ENCODE measurements around the gene RSPH6A. TPM values are rescaled to one million over a fixed set of nuclear protein-coding genes. Genes with fewer than 3 reads are reported as not detected.

The RSPH6A gene
- total and polyA plus RNA-seq, 10 of the 15 experiments (the other 5 are each of a cell fraction or from before 2014, with no cell fraction given) = 0.03 to 0.41 (median 0.22) TPM; not detected in 4

DNA sequence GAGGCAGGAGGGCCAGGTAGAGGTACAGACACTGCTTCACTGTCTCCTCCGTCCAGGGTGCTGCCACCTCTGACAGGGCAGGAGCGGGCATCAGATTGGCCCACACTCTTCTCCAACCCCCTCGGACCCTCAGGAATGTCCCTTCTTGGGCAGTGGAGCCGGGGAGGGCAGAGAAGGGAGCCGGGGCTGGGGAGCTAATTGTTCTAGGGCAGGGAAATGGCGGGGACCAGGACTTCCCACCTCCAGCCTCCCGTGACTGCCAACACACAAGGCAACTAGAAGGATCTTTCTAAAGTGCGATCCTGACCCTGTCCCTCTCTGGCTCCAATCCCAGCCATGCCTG, 10.1 kb upstream of the RSPH6A start:
- 91% methylated on average over 8 of the region's 8 CpGs for WGBS (ENCODE audit: insufficient coverage, insufficient replicate concordance, low lambda C conversion rate, missing lambda C conversion rate)
- ATAC-seq (no peak), FAIRE-seq (no peak), DNase-seq (ENCODE audit: low read depth, low spot score) (no peak)
- TF ChIP-seq GABPA (IDR thresholded peaks at IDR 0.05; ENCODE audit: low read depth) = no peak
- 0 out of 2 replicates have a peak, but pooled peaks have one; percentile 16 for TF ChIP-seq POLR2AphosphoS5 (IDR thresholded peaks at IDR 0.05; ENCODE audit: low read length)
- no peak for TF ChIP-seq POLR2A (IDR thresholded peaks at IDR 0.05; ENCODE audit: low read depth, low read length)
- intact Hi-C loops (cut with micrococcal nuclease; ENCODE audit: unreplicated experiment) (no loop called here), in situ Hi-C loops (cut with MboI) (no loop called here)
- no peaks in the 10 kb centered on the region for H3K79me2 ChIP-seq (ENCODE audit: control insufficient read depth, insufficient read depth, low read length)
- no peak overlapping the region for H2AFZ ChIP-seq (ENCODE audit: control insufficient read depth, low read depth, low read length)
- ChIA-PET CTCF (no interaction called here), RAD21 (ENCODE audit: unreplicated experiment) (no interaction called here), SMC1A (ENCODE audit: uncharacterized antibody, unreplicated experiment) (no interaction called here), POLR2A (interaction anchor here (0.9 kb wide), 1 partner anchor 11 kb away, joined by 3 read pairs; no protein-coding TSS in a partner anchor)
- no peak overlapping the region for H3K27ac ChIP-seq (ENCODE audit: control insufficient read depth, insufficient read depth)
- no peaks in the 10 kb centered on the region for H3K9me3 ChIP-seq (replicated peaks; ENCODE audit: control insufficient read depth, insufficient read depth, low read length)
- H3K4me2 ChIP-seq (ENCODE audit: control insufficient read depth, insufficient read depth) = no peak overlapping the region
- H3K36me3 ChIP-seq (ENCODE audit: control insufficient read depth in 2 of 2, insufficient read depth in 2 of 2, low read length in 1 of 2) = peaks cover 23 to 55% of the 10 kb centered on the region in 2 experiments
- no peak overlapping the region for H3K4me3 ChIP-seq
- no peaks in the 10 kb centered on the region; the same call in 1 of the 2 replicates for H3K4me1 ChIP-seq (ENCODE audit: control insufficient read depth, insufficient read depth, low read length)
- no TSS peak for BruUV-seq (replicated peaks)
- no peak overlapping the region for H3K9ac ChIP-seq (ENCODE audit: control insufficient read depth, insufficient read depth, low read length)
- H4K20me1 ChIP-seq (ENCODE audit: control insufficient read depth, insufficient read depth) = no peaks in the 10 kb centered on the region
- no peaks in the 10 kb centered on the region for H3K27me3 ChIP-seq (replicated peaks in 1 of 2; ENCODE audit: control insufficient read depth in 2 of 2, insufficient read depth in 2 of 2, low read length in 1 of 2)

DNA sequence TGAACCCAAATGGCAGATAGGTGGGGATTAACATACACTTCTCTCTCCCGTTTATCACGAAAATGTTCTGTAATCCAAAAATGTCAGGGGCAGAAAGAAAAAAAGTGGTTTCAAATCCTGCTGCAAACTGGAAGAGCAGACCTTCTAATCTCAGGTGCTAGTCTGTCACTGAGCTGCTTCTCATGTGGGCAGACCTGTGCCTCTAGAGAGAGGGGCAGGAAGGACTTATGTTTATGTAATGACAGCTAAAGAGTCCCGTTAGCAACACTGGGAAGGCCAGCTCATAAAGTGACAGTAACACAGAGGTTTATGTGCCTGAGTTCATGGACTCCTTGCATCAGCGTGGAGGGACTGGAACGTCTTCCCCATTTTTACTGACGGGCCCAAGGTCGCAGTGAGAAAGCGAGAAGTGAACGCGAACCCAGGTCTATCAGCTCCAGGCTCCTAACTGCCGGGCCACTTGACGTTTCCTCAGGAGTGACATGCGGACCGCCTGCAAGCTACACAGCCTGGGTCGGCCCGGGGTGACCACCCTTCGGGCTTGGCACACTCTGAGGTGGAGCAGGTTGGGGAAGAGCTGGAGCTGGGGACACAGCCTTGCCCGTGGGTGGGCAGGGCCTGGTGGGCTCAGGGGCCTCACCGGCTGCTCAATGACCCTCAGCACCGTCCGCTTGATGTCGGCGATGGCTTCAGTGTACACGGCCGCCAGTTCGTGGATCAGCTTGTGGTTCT, 9.6 kb upstream of the RSPH6A start:
- 95% methylated on average over 26 of the region's 26 CpGs for WGBS (ENCODE audit: insufficient coverage, insufficient replicate concordance, low lambda C conversion rate, missing lambda C conversion rate)
- BruUV-seq (replicated peaks) = no TSS peak
- intact Hi-C loops (cut with micrococcal nuclease; ENCODE audit: unreplicated experiment) = no loop called here
- no peak for TF ChIP-seq POLR2AphosphoS5 (IDR thresholded peaks at IDR 0.05; ENCODE audit: low read length)
- no peak for TF ChIP-seq NR2C2 (IDR thresholded peaks at IDR 0.05; ENCODE audit: borderline replicate concordance, control insufficient read depth, insufficient read length, low read depth)
- no peak for TF ChIP-seq RBBP5 (conservative IDR thresholded peaks at IDR 0.05)
- no peak for TF ChIP-seq EP300 (IDR thresholded peaks at IDR 0.05; ENCODE audit: borderline replicate concordance in 1 of 2, control insufficient read depth in 1 of 2, low read depth in 2 of 2, low read length in 2 of 2)
- no peak for TF ChIP-seq HDAC2 (IDR thresholded peaks at IDR 0.05)
- TF ChIP-seq, protein P1, sequence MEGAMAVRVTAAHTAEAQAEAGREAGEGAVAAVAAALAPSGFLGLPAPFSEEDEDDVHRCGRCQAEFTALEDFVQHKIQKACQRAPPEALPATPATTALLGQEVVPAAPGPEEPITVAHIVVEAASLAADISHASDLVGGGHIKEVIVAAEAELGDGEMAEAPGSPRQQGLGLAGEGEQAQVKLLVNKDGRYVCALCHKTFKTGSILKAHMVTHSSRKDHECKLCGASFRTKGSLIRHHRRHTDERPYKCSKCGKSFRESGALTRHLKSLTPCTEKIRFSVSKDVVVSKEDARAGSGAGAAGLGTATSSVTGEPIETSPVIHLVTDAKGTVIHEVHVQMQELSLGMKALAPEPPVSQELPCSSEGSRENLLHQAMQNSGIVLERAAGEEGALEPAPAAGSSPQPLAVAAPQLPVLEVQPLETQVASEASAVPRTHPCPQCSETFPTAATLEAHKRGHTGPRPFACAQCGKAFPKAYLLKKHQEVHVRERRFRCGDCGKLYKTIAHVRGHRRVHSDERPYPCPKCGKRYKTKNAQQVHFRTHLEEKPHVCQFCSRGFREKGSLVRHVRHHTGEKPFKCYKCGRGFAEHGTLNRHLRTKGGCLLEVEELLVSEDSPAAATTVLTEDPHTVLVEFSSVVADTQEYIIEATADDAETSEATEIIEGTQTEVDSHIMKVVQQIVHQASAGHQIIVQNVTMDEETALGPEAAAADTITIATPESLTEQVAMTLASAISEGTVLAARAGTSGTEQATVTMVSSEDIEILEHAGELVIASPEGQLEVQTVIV (IDR thresholded peaks at IDR 0.05; ENCODE audit: borderline replicate concordance, partially characterized antibody) = no peak
- TF ChIP-seq, protein P2, sequence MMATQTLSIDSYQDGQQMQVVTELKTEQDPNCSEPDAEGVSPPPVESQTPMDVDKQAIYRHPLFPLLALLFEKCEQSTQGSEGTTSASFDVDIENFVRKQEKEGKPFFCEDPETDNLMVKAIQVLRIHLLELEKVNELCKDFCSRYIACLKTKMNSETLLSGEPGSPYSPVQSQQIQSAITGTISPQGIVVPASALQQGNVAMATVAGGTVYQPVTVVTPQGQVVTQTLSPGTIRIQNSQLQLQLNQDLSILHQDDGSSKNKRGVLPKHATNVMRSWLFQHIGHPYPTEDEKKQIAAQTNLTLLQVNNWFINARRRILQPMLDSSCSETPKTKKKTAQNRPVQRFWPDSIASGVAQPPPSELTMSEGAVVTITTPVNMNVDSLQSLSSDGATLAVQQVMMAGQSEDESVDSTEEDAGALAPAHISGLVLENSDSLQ (IDR thresholded peaks at IDR 0.05) = no peak
- TF ChIP-seq NFXL1 (IDR thresholded peaks at IDR 0.05; ENCODE audit: borderline replicate concordance) = no peak
- no peak for TF ChIP-seq ZNF207 (IDR thresholded peaks at IDR 0.05; ENCODE audit: borderline replicate concordance)
- TF ChIP-seq SUZ12 (IDR thresholded peaks at IDR 0.05; ENCODE audit: unreplicated experiment) = no peak
- TF ChIP-seq SMC3 (IDR thresholded peaks at IDR 0.05; ENCODE audit: borderline replicate concordance, low read length) = no peak
- no peak for TF ChIP-seq MXI1 (IDR thresholded peaks at IDR 0.05; ENCODE audit: low read depth, low read length)
- no peak for TF ChIP-seq KDM1A (IDR thresholded peaks at IDR 0.05; ENCODE audit: borderline replicate concordance)

More for the DNA sequence above, 9.6 kb upstream of the RSPH6A start:
- H2AFZ ChIP-seq (ENCODE audit: control insufficient read depth, low read depth, low read length) = no peak overlapping the region
- ChIA-PET RAD21 (ENCODE audit: unreplicated experiment) (no interaction called here), CTCF (no interaction called here), POLR2A (interaction anchor here (0.6 to 0.9 kb wide), 2 partner anchors 11 to 68 kb away, joined by 3 to 7 read pairs; no protein-coding TSS in a partner anchor), SMC1A (ENCODE audit: uncharacterized antibody, unreplicated experiment) (no interaction called here)
- no peaks in the 10 kb centered on the region for H4K20me1 ChIP-seq (ENCODE audit: control insufficient read depth, insufficient read depth)
- H3K4me2 ChIP-seq (ENCODE audit: control insufficient read depth, insufficient read depth) = no peak overlapping the region
- H3K27me3 ChIP-seq (replicated peaks in 1 of 2; ENCODE audit: control insufficient read depth in 2 of 2, insufficient read depth in 2 of 2, low read length in 1 of 2) = no peaks in the 10 kb centered on the region
- in situ Hi-C loops (cut with MboI) = no loop called here
- no peaks in the 10 kb centered on the region; the same call in 1 of the 2 replicates for H3K4me1 ChIP-seq (ENCODE audit: control insufficient read depth, insufficient read depth, low read length)
- FAIRE-seq = no peak
- H3K4me3 ChIP-seq = no peak overlapping the region
- H3K36me3 ChIP-seq (ENCODE audit: control insufficient read depth in 2 of 2, insufficient read depth in 2 of 2, low read length in 1 of 2) = peaks cover 26 to 51% of the 10 kb centered on the region in 2 experiments
- no peak for DNase-seq (ENCODE audit: low read depth, low spot score)
- H3K9me3 ChIP-seq (replicated peaks; ENCODE audit: control insufficient read depth, insufficient read depth, low read length) = no peaks in the 10 kb centered on the region
- no peak overlapping the region for H3K27ac ChIP-seq (ENCODE audit: control insufficient read depth, insufficient read depth)
- no peak for ATAC-seq
- no peak overlapping the region for H3K9ac ChIP-seq (ENCODE audit: control insufficient read depth, insufficient read depth, low read length)
- H3K79me2 ChIP-seq (ENCODE audit: control insufficient read depth, insufficient read depth, low read length) = no peaks in the 10 kb centered on the region
